ENCODE measurements around the gene TBC1D8B.
"Not testable (repeated sequence)": the region's sequence is repeated elsewhere in the genome, so short reads cannot be mapped to it uniquely, and the experiment has no call there.

DNA sequence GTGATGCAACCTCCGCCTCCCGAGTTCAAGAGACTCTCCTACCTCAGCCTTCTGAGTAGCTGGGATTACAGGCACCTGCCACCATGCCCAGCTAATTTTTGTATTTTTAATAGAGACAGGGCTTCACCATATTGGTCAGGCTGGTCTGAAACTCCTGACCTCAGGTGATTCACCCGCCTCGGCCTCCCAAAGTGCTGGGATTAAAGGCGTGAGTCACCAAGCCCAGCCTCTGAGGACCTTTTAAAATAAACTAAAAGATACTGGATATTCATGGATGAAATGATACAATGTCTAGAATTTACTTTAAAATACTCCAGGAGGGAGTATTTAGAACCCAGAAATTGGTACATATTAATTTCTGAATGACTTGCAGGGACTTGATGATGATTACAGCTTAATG, 10.5 kb downstream of the TBC1D8B start:
- TF ChIP-seq POLR2A (IDR thresholded peaks at IDR 0.05); POLR2AphosphoS5 (IDR thresholded peaks at IDR 0.05); EP300 (IDR thresholded peaks at IDR 0.05; ENCODE audit: low read depth): not testable (repeated sequence)
- TF ChIP-seq, protein P1, sequence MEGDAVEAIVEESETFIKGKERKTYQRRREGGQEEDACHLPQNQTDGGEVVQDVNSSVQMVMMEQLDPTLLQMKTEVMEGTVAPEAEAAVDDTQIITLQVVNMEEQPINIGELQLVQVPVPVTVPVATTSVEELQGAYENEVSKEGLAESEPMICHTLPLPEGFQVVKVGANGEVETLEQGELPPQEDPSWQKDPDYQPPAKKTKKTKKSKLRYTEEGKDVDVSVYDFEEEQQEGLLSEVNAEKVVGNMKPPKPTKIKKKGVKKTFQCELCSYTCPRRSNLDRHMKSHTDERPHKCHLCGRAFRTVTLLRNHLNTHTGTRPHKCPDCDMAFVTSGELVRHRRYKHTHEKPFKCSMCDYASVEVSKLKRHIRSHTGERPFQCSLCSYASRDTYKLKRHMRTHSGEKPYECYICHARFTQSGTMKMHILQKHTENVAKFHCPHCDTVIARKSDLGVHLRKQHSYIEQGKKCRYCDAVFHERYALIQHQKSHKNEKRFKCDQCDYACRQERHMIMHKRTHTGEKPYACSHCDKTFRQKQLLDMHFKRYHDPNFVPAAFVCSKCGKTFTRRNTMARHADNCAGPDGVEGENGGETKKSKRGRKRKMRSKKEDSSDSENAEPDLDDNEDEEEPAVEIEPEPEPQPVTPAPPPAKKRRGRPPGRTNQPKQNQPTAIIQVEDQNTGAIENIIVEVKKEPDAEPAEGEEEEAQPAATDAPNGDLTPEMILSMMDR (IDR thresholded peaks at IDR 0.05) = not testable (repeated sequence)
